T-helper 9 cell (primary cell): ENCODE results near the gene FBXO36.

Experiments
- DNase-seq: peaks from one replicate; pipeline ENCODE4 v3.0.0-alpha.2; 2020

Gene FBXO36

GRCh38 chr2:229974266-229974665, 52.0 kb downstream of the FBXO36 start:
- DNase-seq: no peak

GRCh38 chr2:229980431-229981184, 58.3 kb downstream of the FBXO36 start:
- DNase-seq: no peak

- no peak for DNase-seq
Observed at GRCh38 chr2:229993236-229993635, 70.9 kb downstream of the FBXO36 start.

- DNase-seq: no peak
Observed at GRCh38 chr2:229996320-229996719, 74.0 kb downstream of the FBXO36 start.

- DNase-seq: no peak
Observed at GRCh38 chr2:229997565-229997964, 75.3 kb downstream of the FBXO36 start.

- DNase-seq: no peak
Observed at GRCh38 chr2:230000118-230000841, 78.0 kb downstream of the FBXO36 start.

- peak; percentile 75 for DNase-seq
Observed at GRCh38 chr2:230007931-230008707, 85.8 kb downstream of the FBXO36 start.

- no peak for DNase-seq
Observed at GRCh38 chr2:230008708-230009066, 86.4 kb downstream of the FBXO36 start.

GRCh38 chr2:230010501-230010900, 88.2 kb downstream of the FBXO36 start:
- no peak for DNase-seq

GRCh38 chr2:230011617-230012016, 89.3 kb downstream of the FBXO36 start:
- DNase-seq: no peak

- DNase-seq: no peak
Observed at GRCh38 chr2:230012267-230012884, 90.1 kb downstream of the FBXO36 start.

GRCh38 chr2:230016844-230017243, 94.5 kb downstream of the FBXO36 start:
- no peak for DNase-seq

GRCh38 chr2:230018153-230018552, 95.8 kb downstream of the FBXO36 start:
- no peak for DNase-seq

GRCh38 chr2:230019742-230020141, 97.4 kb downstream of the FBXO36 start:
- DNase-seq: no peak

GRCh38 chr2:230023313-230023712, 101.0 kb downstream of the FBXO36 start:
- no peak for DNase-seq

- DNase-seq: no peak
Observed at GRCh38 chr2:230042195-230042594, 119.9 kb downstream of the FBXO36 start.

- DNase-seq: no peak
Observed at GRCh38 chr2:230043025-230043424, 120.7 kb downstream of the FBXO36 start.

- DNase-seq: no peak
Observed at GRCh38 chr2:230043461-230043860, 121.2 kb downstream of the FBXO36 start.

- DNase-seq: no peak
Observed at GRCh38 chr2:230046491-230046890, 124.2 kb downstream of the FBXO36 start.

GRCh38 chr2:230048010-230048671, 125.8 kb downstream of the FBXO36 start:
- DNase-seq: no peak

- DNase-seq: no peak
Observed at GRCh38 chr2:230050136-230050535, 127.8 kb downstream of the FBXO36 start.

- no peak for DNase-seq
Observed at GRCh38 chr2:230052299-230052698, 130.0 kb downstream of the FBXO36 start.
